Erythroblast (primary cell): ENCODE measurements around the gene ZBTB7C.

Experiments used
- GATA1 ChIP-seq: IDR thresholded peaks from 2 replicates; pipeline ENCODE4 v1.6.1; 2011; ENCODE audit warnings: low read depth, mild to moderate bottlenecking, control low read depth, low read length, moderate library complexity
- POLR2A ChIP-seq: IDR thresholded peaks from 2 replicates; pipeline ENCODE4 v1.6.1; 2011; ENCODE audit warnings: mild to moderate bottlenecking, low read length

DNA sequence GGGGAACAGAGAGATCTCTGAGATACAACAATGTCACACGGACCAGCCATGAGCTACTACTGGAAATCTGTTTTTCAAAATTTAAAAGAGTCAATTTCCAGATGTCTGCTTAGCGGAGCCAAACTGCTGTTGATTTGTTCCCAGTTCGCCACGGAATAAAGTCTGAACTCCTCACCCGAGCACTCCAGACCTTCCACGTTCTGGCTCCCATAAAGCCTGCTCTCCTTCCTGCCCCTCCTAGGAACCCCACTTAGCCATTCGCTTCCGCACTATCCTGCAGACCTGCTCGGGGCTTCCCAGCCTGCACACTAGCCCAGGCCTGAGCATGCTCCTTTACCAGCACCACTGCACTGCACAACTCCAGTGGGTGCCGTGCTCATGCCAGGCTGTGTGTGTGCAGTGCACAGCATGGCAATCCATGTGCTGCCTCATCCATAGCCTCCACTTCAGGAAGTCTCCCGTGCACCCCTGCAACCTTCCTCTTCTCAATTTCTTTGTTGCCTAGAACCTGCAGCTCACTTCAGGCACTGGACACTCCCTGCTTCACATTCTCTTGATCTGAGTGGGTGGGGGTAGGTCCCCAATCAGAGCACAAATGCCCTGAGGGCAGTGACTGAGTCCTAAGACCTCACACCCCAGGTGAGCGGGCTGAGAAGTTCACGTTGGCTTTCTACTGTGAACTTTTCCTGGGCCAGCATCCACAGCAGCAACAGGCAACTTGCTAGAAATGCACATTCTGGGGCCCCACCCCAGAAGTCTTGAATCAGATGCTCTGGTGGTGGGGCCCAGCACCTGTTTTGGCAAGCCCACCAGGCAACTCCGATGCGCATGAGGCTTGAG, 53.7 kb downstream of the ZBTB7C start:
- TF ChIP-seq POLR2A: no peak
- TF ChIP-seq GATA1: no peak
